Spleen (tissue), 11 donors: ENCODE data around the gene KDM4E. TPM values are rescaled to one million over a fixed set of nuclear protein-coding genes. Genes with fewer than 3 reads are reported as not detected.
"Not testable (repeated sequence)": the region's sequence is repeated elsewhere in the genome, so short reads cannot be mapped to it uniquely, and the experiment has no call there.

Source experiments
- DNase-seq: peaks from one replicate; pipeline ENCODE4 v3.0.0-alpha.2; 2020
- H3K27ac ChIP-seq, 8 donors: fragments of 200-600 bp; sonication (generic) in 7 of 8; 1 replicate in 4 of 8; 2 replicates in 4 of 8; pipeline versions ENCODE4 v1.5.0 to v1.8.0; 2016 to 2021; ENCODE audit warnings: inconsistent platforms in 4 of 8, mild to moderate bottlenecking in 4 of 8, moderate library complexity in 1 of 8
- H3K27me3 ChIP-seq, 7 donors: fragments of 200-600 bp; sonication (generic) in 6 of 7; replicated peaks in 1 of 7; 1 replicate in 4 of 7; 2 replicates in 3 of 7; pipeline versions ENCODE4 v1.5.0 to v1.8.0; 2016 to 2021; ENCODE audit warnings: inconsistent platforms in 3 of 7, mild to moderate bottlenecking in 1 of 7
- H3K36me3 ChIP-seq, 6 donors: fragments of 200-600 bp; sonication (generic) in 5 of 6; 1 replicate in 4 of 6; 2 replicates in 2 of 6; pipeline versions ENCODE4 v1.5.0 to v1.8.0; 2016 to 2021; ENCODE audit warnings: inconsistent platforms in 2 of 6
- H3K4me1 ChIP-seq, 6 donors: fragments of 200-600 bp; sonication (generic) in 5 of 6; 1 replicate in 3 of 6; 2 replicates in 3 of 6; pipeline versions ENCODE4 v1.5.0 to v1.8.0; 2016 to 2021; ENCODE audit warnings: inconsistent platforms in 3 of 6
- H3K4me3 ChIP-seq, 8 donors: fragments of 200-600 bp; sonication (generic) in 7 of 8; 1 replicate in 4 of 8; 2 replicates in 4 of 8; pipeline versions ENCODE4 v1.5.0 to v1.8.0; 2016 to 2021; ENCODE audit warnings: inconsistent platforms in 4 of 8, mild to moderate bottlenecking in 4 of 8, moderate library complexity in 2 of 8
- H3K9me3 ChIP-seq, 8 donors: fragments of 200-600 bp; sonication (generic) in 7 of 8; 1 replicate in 4 of 8; 2 replicates in 4 of 8; pipeline versions ENCODE4 v1.5.0 to v1.8.0; 2016 to 2021; ENCODE audit warnings: inconsistent platforms in 4 of 8
- POLR2A ChIP-seq, 3 donors: fragments of 450-650 bp; IDR thresholded peaks; one replicate each; pipeline ENCODE4 v1.5.1; 2017; ENCODE audit warnings: antibody characterized with exemption in 3 of 3, mild to moderate bottlenecking in 1 of 3
- POLR2AphosphoS5 ChIP-seq, 3 donors: sonication (generic); formaldehyde crosslinking; IDR thresholded peaks; one replicate each; pipeline ENCODE4 v1.5.1; 2017; ENCODE audit warnings: antibody characterized with exemption in 3 of 3
- WGBS, 5 donors: extraction: QIAGEN DNeasy Blood & Tissue Kit in 3 of 5; methylation state at CpG; one replicate each; pipeline versions ENCODE4 v1.1.5 to v1.1.7; 2013 to 2018; 5-methylcytosine and 5-hydroxymethylcytosine counted together
- intact Hi-C: fragments of 100-400 bp; cut with DNase I; formaldehyde crosslinking; loops from one replicate; pipeline ENCODE4 v1.15.0; 2023; ENCODE audit warnings: low total_unique reads
- polyA plus RNA-seq, 3 donors: library from polyadenylated mRNA; stranded (reverse); fragments of 200-250 nt; gene quantifications; one replicate each; pipeline ENCODE4 v1.2.1, GENCODE V29; 2013
- total RNA-seq, 7 donors: library from RNA; depleted of rRNA in 3 of 7; stranded (reverse); fragments of >200 nt in 3 of 7; fragmentation: NEBNext Ultra II Directional in 4 of 7; extraction: Animal tissue kit (Norgen Biotek cat#: 25700) in 4 of 7; gene quantifications; one replicate each; pipeline versions ENCODE4 v1.1.0 to v1.2.1, GENCODE V29; 2016 to 2021
- TF ChIP-seq, protein P1 (sequence below), 11 experiments: fragments of 200-600 bp in 7 of 11; fragments of 450-650 bp in 4 of 11; sonication (generic) in 4 of 11; IDR thresholded peaks in 8 of 11; conservative IDR thresholded peaks in 3 of 11; 1 replicate in 7 of 11; 2 replicates in 4 of 11; pipeline versions ENCODE4 v1.4.0 to v1.8.0; 2016 to 2021; ENCODE audit warnings: antibody characterized with exemption in 11 of 11, inconsistent platforms in 4 of 11, mild to moderate bottlenecking in 1 of 11
- donor health status: healthy with polysubstance abuse.
- donor health status: DM: no; HTN: no; CAD: no; lungs with moderate emphysema.
- donor health status: DM: no; HTN: no; CAD: no.
- donor health status: Bipolar disorder and iron deficiency.
- donor health status: healthy.
- donor health status: DM: no; HTN: no; CAD: no.
- donor health status: DM: yes; HTN: yes; CAD: no.

The KDM4E gene
- total and polyA plus RNA-seq, 10 donors, result not detected

DNA sequence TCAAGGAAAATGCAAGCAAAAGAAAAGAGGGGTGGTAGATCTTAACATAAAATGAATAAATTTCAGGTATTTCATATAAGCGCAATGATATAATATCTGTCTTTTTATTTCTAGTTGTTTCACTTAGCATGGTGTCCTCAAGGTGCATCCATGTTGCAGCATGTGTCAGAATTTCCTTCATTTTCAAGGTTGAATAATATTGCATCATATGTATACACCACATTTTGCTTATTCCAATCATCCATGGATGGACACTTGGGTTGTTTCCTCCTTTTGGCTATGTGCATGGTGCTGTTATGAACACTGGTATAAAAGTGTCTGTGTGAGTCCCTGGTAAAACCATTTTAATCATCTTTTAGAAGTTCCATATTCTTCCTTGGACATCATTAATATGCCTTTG is 17.2 kb downstream of the KDM4E start:
- WGBS, 5 donors, result 94 to 98% (median 96%) methylated on average over 1 of the region's 1 CpG
- intact Hi-C loops, result no loop called here
- no peaks in the 10 kb centered on the region for H3K36me3 ChIP-seq
- H3K4me1 ChIP-seq, result no peaks in the 10 kb centered on the region
- no peak overlapping the region for H3K27ac ChIP-seq
- H3K4me3 ChIP-seq, result no peak overlapping the region
- no peaks in the 10 kb centered on the region for H3K9me3 ChIP-seq
- no peak for DNase-seq
- H3K27me3 ChIP-seq, result peaks cover 0 to 35% (median 8%) of the 10 kb centered on the region in 7 donors
- no peak for TF ChIP-seq POLR2A (IDR thresholded peaks at IDR 0.05)

DNA sequence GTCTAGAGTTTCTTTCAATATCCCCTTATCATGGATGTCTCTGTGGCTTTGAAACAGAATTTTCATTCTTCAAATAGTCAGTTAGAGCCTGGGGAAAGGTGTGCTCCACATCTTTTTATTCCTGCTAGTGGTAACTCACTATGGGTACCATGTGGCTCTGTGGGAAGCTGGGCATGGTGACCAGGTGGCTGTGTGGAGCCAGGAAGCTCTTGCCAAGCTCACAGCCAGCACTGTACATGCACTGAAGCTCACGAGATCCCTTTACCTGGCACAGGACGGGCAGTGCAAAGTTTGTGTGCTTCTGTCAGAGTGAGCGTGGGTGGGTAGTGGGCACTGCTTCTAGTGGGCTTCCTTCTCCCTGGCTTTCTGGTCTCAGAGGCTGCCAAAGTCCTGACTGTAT is 17.8 kb downstream of the KDM4E start:
- H3K9me3 ChIP-seq, result no peaks in the 10 kb centered on the region
- H3K4me3 ChIP-seq, result no peak overlapping the region
- no peak overlapping the region for H3K27ac ChIP-seq
- 82 to 91% (median 86%) methylated on average over 3 of the region's 3 CpGs for WGBS, 5 donors
- peaks cover 0 to 28% (median 2%) of the 10 kb centered on the region in 7 donors for H3K27me3 ChIP-seq
- TF ChIP-seq POLR2AphosphoS5 (IDR thresholded peaks at IDR 0.05) (no peak), POLR2A (IDR thresholded peaks at IDR 0.05) (no peak)
- TF ChIP-seq, protein P1, sequence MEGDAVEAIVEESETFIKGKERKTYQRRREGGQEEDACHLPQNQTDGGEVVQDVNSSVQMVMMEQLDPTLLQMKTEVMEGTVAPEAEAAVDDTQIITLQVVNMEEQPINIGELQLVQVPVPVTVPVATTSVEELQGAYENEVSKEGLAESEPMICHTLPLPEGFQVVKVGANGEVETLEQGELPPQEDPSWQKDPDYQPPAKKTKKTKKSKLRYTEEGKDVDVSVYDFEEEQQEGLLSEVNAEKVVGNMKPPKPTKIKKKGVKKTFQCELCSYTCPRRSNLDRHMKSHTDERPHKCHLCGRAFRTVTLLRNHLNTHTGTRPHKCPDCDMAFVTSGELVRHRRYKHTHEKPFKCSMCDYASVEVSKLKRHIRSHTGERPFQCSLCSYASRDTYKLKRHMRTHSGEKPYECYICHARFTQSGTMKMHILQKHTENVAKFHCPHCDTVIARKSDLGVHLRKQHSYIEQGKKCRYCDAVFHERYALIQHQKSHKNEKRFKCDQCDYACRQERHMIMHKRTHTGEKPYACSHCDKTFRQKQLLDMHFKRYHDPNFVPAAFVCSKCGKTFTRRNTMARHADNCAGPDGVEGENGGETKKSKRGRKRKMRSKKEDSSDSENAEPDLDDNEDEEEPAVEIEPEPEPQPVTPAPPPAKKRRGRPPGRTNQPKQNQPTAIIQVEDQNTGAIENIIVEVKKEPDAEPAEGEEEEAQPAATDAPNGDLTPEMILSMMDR (IDR thresholded peaks at IDR 0.05 in 8 of 11, conservative IDR thresholded peaks at IDR 0.05 in 3 of 11), result no peak
- intact Hi-C loops, result no loop called here
- DNase-seq, result no peak
- no peaks in the 10 kb centered on the region for H3K4me1 ChIP-seq
- no peaks in the 10 kb centered on the region for H3K36me3 ChIP-seq

DNA sequence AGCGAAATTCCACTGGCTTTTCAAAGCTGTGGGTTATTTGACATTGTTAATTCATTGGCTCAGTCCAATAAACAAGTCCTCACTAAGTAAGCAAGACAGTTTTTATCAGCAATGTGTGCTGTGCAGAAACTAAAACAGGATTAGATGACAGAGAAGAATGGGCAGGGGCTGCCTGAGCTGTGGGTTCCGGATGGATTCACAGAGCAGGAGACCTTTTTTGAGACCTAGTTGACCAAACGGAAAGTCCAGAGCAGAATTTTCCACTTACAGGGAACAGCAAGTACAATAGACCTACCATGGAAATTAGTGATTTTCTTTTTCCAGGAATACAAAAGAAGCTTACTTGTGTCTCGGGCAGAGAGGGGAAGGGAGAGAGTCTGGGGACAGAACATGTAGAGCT is 19.0 kb downstream of the KDM4E start:
- TF ChIP-seq POLR2AphosphoS5 (IDR thresholded peaks at IDR 0.05) (no peak), POLR2A (IDR thresholded peaks at IDR 0.05) (no peak)
- TF ChIP-seq, protein P1 (IDR thresholded peaks at IDR 0.05 in 8 of 11, conservative IDR thresholded peaks at IDR 0.05 in 3 of 11), result no peak
- 74 to 87% (median 85%) methylated on average over 4 of the region's 4 CpGs for WGBS, 5 donors

DNA sequence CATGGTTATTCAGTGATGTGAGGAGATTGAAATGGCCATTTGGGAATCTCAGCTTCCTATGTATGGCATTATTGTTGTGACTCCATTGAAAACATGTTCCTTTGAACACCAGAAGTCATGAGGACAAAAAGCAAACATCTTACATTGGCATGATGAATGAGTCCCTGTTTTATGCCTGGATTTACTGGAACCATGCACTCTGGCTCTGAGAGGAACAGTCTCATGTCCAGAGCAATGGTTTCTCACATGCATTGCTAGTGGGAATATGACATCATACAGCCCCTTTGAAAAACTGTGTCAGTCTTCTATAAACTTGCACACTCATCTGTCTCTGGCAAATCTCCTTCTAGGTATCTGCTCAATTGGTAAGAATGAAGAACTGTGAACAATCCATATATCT is 20.8 kb downstream of the KDM4E start:
- no peak for DNase-seq
- Histone ChIP-seq H3K27me3 (peaks cover 0 to 25% (median 0%) of the 10 kb centered on the region in 7 donors), H3K4me1 (no peaks in the 10 kb centered on the region), H3K9me3 (no peaks in the 10 kb centered on the region), H3K4me3 (no peak overlapping the region), H3K27ac (no peak overlapping the region), H3K36me3 (no peaks in the 10 kb centered on the region)
- intact Hi-C loops, result no loop called here
- TF ChIP-seq POLR2AphosphoS5 (IDR thresholded peaks at IDR 0.05) (no peak), POLR2A (IDR thresholded peaks at IDR 0.05) (no peak)
- TF ChIP-seq, protein P1 (IDR thresholded peaks at IDR 0.05 in 8 of 11, conservative IDR thresholded peaks at IDR 0.05 in 3 of 11), result no peak

More for the DNA sequence above, 19.0 kb downstream of the KDM4E start:
- Histone ChIP-seq H3K9me3 (no peaks in the 10 kb centered on the region), H3K4me1 (no peaks in the 10 kb centered on the region), H3K27me3 (peaks cover 0 to 26% (median 0%) of the 10 kb centered on the region in 7 donors), H3K4me3 (no peak overlapping the region), H3K36me3 (no peaks in the 10 kb centered on the region), H3K27ac (no peak overlapping the region)
- intact Hi-C loops, result no loop called here
- DNase-seq, result no peak

DNA sequence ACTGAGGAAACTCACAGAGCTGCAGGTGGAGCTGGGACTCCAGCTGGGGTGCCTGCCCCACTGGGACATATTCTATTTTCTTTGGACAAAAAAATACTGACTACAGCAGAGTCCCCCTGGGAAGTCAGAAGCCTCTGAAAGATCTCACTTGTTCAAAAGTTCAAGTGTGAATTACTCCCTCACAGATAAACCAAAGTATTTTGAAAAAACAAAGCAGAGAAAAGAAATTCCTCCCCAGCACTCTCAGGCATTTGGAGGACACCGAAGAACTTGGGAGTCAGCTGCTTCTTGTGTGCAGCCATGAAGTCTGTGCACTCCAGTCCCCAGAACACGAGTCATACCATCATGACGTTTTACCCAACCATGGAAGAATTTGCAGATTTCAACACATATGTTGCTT is 24.1 kb downstream of the KDM4E start, which contains the start of gene KDM4F:
Gene KDM4F, plus strand, starts transcription at position 301 of the 400 bp plus-strand sequence.
- intact Hi-C loops, H3K36me3 ChIP-seq, H3K4me3 ChIP-seq, H3K4me1 ChIP-seq, H3K27ac ChIP-seq, DNase-seq, H3K9me3 ChIP-seq: not testable (repeated sequence)
- WGBS, 5 donors, result 70 to 89% (median 78%) methylated on average over 3 of the region's 3 CpGs
- H3K27me3 ChIP-seq, result peaks cover 0 to 19% (median 0%) of the 10 kb centered on the region in 7 donors
